HG03378 (cell line): Measurements from ENCODE around the gene SLC4A2.

Experiments used
- ATAC-seq: cut with Tn5 transposase; IDR thresholded peaks from one replicate; pipeline ENCODE4 v1.9.1; 2021; ENCODE audit warnings: mild to moderate bottlenecking, moderate library complexity; ENCODE audit not compliant: unreplicated experiment

The SLC4A2 gene

DNA sequence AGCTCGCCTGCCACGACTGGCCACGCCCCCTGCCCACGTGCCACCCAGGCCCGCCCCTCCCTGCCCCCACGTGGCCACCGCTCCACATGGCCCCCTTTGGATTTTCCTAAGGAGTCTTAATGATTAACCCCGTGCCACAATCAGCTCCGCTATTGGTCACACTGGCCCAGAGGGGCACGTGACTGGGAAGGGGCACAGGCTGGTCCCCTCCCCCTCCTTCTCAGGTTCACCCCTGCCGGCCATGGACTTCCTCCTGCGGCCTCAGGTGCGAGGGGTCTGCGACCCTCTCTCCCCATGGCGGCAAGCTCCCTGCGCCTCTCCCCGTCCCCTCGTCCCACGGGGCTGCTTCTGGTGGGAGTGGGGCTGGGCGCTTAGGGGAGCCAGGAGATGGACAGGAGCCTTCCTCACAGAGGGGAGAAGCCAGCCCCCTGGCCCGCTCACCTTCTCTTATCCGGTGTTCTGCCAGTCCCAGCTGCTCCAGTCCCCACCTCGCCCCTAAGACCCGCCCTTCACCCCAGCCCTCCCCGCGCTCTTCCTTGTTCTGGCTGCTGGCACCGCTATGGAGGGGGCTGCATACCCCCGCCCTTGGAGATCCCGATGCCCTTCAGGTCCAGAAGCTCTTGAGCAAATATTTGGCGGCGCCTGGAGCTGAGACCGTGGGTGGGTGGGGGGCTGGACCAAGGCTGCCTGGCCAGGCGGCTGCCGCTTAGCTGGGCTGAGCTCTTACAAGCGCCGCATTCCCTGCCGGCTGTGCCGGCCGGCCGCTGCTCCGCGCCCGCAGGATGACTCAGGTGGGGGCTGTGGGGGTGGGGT is 3.2 kb downstream of the SLC4A2 start:
- no peak for ATAC-seq

GRCh38 chr7:151063212-151063561 is 3.8 kb downstream of the SLC4A2 start:
- ATAC-seq, result no peak

GRCh38 chr7:151064454-151064853 is 5.1 kb downstream of the SLC4A2 start:
- ATAC-seq, result no peak

- ATAC-seq, result no peak
These were observed 5.6 kb downstream of the SLC4A2 start for GRCh38 chr7:151064993-151065392.

DNA sequence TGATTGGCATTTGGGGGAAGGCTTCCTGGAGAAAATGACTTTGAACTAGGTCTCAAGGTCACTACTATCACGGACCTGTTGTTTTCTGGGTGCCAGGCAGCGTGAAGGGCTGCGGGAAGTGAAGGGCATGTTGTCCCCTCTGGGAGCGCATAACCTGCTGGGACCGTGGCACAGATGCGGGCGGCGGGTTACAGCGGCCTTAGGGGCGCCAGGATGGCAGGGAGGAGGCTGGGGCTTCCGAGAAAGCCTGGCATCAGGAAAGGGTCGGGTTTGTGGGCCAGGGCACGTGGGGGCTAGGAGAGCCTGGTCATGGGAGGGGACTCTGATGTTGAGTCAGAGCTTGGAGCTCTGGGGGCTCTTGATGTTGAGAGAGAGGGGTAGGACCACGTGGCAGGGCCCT is 6.1 kb downstream of the SLC4A2 start:
- no peak for ATAC-seq

DNA sequence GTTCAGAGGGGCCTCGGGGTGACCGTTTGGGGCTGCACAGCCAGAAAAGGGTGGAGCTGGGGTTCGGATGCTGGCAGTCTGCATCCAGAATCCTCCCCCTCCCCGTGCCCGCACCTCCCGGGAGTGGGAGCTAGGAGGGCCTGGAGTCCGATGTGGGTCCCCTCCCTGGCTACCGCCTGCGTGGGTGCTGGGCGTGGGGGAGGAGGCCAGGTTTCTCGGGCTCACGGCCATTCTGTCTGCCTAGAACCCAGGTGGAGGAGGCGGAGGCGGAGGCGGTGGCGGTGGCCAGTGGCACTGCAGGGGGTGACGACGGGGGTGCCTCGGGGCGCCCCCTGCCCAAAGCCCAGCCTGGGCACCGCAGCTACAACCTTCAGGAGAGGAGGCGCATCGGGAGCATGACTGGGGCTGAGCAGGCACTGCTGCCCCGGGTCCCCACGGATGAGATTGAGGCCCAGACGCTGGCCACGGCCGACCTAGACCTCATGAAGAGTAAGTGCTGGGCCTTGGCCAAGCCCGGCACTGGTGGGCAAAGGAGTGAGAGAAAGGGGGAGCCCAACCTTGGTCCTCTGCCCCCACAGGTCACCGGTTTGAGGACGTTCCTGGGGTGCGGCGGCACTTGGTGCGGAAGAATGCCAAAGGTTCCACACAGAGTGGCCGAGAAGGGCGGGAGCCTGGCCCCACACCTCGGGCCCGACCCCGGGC is 7.0 kb downstream of the SLC4A2 start:
- ATAC-seq, result no peak

DNA sequence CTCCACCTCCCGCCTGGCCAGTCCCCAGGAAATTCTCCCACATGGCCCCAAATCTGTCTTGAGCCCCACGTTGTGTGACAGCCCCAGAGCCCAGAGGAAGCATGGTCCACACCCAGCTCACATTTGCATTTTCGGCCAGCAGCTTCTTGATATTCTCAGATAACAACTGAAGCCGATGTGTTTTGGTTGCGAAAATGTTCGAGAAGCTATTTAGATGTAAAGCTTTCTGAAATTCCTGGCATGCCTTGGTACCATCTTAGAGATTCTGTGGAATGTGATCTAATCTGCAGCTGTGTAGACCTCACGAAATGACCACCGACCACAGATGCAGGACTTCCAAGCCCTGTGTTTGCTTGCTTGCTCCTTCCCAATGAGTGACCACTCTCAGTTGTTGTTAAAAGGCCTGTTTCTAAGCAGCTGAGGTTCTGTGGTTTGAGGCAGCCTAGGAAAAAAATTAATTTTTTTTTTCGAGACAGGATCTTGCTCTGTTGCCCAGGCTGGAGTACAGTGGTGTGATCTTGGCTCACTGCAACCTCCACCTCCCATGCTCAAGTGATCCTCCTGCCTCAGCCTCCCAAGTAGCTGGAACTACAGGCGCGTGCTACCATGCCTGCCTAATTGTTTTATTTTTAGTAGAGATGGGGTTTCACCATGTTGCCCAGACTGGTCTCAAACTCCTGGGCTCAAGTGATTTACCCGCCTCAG is 8.8 kb downstream of the SLC4A2 start:
- no peak for ATAC-seq

DNA sequence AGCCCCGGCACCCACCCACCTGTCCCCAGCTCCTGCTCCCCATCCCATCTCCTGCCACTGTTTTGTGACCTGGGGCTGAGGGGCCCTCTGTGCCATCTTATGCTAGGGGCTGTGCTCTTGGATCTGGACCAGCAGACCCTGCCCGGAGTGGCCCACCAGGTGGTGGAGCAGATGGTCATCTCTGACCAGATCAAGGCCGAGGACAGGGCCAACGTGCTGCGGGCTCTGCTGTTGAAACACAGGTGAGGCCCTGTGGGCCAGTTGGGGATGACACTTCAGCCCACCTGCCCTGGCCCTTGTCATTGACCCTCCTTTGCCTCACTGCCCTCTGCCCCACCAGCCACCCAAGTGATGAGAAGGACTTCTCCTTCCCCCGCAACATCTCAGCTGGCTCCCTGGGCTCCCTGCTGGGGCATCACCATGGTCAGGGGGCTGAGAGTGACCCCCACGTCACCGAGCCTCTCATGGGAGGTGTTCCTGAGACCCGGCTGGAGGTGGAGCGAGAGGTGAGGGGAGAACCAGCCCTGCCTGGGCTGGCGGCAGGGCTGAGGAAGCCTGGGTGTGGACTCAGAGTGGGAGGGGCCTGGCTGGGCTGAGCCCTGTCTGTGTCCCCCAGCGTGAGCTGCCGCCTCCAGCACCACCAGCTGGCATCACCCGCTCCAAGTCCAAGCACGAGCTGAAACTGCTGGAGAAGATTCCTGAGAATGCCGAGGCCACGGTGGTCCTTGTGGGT is 10.6 kb downstream of the SLC4A2 start:
- ATAC-seq, result no peak

DNA sequence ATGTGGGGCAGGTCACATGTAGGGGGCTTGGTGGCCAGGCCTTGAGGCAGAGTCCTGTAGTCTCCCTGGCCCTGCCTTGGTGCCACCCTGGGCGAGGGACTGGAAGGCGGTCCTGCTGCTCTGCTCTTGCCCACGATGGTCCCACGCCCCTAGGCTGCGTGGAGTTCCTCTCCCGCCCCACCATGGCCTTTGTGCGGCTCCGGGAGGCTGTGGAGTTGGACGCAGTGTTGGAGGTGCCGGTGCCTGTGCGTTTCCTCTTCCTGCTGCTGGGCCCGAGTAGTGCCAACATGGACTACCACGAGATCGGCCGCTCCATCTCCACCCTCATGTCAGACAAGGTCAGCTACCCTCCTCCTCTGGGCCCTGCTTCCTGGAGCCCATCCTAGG is 11.2 kb downstream of the SLC4A2 start:
- no peak for ATAC-seq

- ATAC-seq, result no peak
These were observed 11.9 kb downstream of the SLC4A2 start for GRCh38 chr7:151071032-151071866.

DNA sequence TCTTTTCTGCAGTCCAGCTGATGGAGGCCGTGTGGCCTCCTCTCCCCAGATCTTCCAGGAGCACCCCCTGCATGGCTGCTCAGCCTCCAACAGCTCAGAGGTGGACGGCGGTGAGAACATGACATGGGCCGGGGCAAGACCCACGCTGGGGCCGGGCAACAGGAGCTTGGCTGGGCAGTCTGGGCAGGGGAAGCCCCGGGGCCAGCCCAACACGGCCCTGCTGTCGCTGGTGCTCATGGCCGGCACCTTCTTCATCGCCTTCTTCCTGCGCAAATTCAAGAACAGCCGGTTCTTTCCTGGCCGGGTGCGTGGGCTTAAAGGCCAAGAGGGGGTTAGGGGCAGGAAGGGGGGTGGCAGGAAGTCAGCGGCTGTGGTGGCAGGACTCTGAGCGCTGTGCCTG is 14.6 kb downstream of the SLC4A2 start:
- no peak for ATAC-seq

DNA sequence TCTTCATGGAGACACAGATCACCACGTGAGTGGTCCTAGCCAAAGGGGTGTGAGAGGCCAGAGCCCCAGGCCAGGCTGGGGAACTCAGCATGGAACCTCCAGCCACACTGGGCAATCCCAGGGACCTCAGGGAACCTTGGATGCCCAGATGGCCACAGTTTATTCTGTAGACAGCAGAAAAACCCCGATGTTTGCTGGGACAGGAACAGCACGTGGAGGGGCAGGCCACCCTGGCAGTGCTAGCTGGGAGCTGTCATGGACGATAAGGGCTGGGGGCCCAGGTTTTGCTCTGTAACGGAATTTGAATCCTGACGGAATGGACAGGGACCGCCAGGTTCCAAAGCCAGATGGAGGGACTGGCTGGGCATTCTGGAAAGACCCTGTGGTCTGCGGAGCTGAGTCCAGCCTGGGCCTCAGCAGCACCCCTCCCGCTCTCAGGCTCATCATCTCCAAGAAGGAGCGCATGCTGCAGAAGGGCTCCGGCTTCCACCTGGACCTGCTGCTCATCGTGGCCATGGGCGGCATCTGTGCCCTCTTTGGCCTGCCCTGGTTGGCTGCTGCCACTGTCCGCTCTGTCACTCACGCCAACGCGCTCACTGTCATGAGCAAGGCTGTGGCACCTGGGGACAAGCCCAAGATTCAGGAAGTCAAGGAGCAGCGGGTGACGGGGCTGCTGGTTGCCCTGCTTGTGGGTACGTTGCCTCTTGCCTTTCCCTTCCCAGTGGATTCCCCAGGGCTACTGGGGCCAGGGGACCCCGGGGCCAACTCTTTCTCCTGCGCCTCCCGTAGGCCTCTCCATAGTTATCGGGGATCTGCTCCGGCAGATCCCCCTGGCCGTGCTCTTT is 15.7 kb downstream of the SLC4A2 start:
- no peak for ATAC-seq

DNA sequence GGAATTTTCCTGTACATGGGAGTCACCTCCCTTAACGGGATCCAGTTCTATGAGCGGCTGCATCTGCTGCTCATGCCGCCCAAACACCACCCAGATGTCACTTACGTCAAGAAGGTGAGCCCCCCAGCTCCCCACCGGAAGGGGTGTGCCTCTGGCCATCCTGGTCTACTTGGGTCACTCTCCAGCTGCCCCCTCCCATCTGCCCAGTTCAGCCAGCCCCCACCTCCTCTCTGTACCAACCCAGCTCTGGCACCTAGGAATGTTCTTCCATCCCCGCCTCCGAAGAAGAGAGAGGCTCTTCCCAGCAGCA is 16.2 kb downstream of the SLC4A2 start:
- no peak for ATAC-seq

DNA sequence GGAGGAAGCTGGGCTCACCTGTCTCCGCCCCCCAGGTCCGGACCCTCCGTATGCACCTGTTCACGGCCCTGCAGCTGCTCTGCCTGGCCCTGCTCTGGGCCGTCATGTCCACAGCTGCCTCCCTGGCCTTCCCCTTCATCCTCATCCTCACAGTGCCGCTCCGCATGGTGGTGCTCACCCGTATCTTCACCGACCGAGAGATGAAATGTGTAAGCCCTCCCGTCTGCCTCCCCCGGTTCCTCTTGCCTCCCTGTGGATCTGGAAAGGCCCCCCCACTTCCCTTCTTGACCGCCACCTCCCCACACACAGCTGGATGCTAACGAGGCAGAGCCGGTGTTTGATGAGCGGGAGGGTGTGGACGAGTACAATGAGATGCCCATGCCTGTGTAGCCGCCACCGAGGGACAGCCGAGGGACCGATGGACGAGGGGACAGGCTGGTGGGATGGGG is 16.6 kb downstream of the SLC4A2 start:
- ATAC-seq, result no peak

DNA sequence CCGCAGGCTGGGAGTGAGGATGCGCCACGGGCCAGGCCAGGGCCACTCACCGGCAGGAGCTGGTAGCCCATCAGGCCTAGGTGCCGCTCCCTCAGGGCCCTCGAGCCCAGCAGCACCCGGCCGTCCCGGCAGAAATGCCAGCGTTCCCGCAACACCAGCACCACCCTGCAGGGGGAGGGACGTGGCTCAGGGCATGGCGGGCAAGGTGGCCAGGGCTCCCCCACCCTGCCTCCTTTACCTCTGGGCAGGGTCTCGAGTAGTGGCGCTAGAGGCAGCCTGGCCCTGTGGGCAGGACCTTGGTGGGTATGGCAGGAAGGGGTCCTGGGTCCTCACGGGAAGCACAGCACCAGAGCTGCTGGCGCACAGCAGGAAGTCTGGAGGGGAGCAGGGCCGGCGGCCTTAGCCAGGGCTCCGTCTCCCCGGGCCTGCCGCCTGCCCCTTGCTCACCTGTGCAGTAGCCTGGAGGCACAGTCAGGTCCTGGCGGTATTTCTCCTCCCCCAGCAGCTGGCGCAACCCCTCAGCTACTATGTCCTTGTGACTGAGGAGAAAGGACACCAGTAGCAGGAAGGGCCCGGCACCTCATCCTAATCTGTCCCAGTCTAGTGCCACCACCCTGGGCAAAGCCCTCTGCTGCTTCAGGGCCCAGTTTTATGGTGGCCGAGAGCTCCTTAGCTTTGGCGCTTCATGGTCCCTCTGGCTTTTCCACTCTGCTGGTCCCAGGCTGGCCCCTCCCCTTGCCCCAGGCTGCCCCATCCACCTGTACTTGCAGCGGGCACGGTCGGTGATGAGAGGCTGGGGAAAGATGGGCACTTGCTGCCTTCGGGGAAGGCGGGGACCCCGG is 17.7 kb downstream of the SLC4A2 start:
- no peak for ATAC-seq

GRCh38 chr7:151077705-151078232 is 18.4 kb downstream of the SLC4A2 start:
- no peak for ATAC-seq

- ATAC-seq, result no peak
These were observed 19.0 kb downstream of the SLC4A2 start for GRCh38 chr7:151078233-151079040.
